HG02571 (cell line): ENCODE data around the gene DHX15.

Source experiments
- ATAC-seq: cut with Tn5 transposase; IDR thresholded peaks from one replicate; pipeline ENCODE4 v1.9.1; 2021; ENCODE audit warnings: mild to moderate bottlenecking, moderate library complexity; ENCODE audit not compliant: unreplicated experiment

Gene DHX15

DNA sequence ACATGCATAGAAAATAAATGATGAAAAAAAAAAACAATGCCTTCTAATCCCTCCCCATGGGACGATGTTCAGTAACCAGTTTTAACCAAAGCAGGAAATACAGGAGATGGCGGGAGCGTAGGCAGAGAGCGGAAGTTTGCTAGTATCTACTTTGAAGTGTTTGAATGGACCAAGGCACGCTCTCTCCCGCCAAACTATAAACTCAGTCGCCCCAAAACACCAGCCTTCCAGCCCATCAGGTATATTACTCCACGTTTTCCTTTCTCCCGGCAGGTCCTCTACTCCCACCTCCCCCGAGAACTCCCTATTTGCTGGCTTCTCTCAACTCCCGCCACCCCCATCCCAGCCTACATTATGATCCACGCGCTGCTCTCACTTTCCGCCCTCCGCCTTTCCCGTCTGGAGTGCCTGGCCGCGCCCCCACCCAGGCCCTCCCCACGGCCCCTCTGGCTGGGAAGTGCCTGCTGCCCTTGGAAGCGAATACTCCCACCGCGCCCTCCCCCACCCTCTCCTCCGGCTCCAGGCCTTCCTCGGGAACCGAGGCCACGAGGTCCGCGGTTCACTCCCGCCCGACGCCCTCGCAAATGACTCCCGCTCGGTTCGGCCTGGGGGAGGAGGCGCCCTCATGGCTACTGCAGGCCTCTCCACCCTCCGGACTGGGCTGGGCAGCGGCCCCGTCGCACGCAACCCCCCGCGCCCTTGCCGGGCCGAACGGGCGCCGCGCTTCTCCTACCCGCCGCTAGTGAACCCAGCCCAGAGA lies 723 bp downstream of the DHX15 start:
- peak; percentile 25 for ATAC-seq

DNA sequence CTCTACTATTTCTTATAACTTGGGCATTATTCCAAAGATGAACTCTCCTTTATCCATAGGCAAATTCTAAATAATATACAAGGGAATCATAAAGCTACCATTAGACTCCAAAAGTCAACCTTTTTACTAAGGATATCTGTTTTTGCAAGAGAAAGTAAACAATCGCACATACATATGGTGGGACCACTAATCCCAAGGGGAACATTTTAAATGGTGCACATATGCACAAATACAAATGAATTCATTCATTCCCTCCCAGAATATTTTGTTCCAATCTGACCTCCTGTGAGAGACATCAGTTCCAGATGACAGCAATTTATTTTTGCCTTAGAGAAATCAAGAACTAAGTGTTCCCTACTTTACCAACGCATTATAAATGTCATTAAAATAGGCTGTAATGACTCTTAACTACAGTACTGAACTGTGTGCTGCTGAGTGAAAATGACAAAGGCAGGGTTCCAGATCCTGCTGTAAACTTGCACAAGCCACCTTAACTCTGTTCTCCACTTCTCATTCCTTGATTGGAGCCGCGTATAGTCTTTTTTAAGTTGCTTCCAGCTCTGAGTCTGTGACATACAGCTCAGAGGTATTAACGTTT lies 2.0 kb downstream of the DHX15 start:
- ATAC-seq: no peak

DNA sequence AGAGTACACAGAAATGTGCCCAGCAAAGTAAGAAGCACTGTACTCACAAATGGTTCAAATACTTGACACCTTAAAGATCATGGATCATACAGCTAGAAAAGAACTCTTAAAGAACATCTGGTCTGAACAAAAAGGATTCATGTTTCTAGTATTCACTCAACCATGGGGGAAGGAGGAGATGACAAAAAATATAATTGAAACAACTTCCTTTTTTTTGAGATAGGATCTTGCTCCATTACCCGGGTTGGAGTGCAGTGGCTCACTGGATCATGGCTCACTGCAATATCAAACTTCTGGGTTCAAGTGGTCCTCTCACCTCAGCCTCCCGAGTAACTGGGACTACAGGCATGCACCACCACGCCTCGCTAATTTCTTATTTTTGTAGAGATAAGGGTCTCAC lies 6.0 kb downstream of the DHX15 start:
- no peak for ATAC-seq

DNA sequence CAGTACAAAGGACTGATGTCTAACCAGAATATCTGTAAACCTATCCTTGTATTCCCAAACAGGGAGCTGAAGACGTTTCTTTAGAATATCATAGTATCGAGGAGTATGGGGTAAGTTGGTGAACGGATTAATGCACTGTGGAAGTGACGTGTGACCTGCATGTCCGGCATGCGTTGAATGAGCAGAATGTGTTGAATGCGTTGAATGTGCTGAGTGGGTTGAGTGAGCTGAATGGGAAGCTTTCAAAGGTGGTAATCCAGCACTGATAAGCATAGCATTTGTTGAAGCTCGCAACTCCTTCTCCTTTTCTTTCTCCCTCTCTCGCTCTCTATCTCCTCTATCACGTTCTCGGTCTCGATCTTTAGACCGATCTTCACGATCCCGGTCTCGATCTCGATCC lies 8.1 kb downstream of the DHX15 start:
- no peak for ATAC-seq

DNA sequence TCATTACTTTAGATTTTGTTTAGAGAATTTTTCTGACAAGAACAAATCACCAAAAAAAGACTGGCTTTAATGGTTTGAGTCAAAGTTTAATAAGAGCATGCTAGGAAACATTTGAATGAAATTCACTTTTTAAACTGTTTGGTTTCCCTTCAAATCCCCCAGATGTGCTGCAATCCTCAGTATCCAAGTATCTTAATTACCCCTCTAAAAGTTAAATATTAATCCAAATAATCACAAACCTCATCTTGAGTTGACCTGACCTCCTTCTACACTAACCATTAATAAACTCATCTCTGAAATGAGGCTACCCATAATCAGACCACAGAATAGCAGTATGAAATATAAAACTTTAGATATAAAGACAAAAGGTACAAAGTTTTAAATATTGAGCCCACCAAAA lies 10.1 kb downstream of the DHX15 start:
- ATAC-seq: no peak

DNA sequence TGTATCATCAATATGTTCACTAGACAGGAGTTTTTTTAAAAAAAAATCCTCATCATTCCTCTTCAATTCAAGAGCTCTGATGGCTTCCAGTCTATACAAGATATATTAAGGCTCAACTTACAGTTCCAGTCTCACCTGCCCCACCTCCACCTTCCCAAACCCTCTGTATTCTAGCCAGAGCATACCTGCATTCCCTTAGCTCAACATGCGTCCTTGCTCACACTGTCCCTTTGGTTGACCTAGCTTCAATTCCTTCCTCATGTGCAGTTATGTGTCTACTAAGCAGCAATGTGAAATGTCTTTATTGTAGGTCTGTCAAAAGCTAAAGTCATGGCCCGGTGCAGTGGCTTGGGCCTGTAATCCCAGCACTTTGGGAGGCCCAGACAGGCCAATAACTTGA lies 10.8 kb downstream of the DHX15 start:
- ATAC-seq: no peak

DNA sequence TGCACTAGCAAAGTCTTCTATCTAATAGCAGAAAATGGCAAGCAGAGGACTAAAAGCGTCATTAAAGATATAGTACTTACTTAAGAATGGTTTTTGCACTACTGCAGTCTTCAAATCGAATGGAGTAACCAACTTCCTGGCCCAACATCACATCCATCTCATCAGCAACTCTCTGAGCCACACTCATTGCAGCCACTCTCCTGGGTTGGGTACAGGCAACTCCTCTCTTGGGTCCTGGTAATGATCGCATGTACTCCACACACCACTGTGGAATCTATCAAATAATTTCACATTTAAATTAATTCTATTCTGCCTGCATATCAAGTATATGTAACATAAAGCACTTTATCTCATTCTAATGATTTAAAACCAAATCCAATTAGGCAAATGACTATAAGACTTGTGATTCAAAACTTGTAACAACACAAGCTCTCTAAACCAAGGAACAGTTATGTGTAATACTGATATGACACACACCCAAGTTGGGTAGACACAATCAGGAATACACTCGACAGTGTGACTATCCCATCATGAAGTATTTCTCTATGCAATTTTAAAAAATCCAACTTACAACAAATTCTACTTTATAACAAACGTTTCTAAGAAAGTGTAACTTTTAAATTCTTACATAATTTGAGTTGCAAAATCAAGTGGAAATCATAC lies 13.6 kb downstream of the DHX15 start:
- ATAC-seq: no peak

DNA sequence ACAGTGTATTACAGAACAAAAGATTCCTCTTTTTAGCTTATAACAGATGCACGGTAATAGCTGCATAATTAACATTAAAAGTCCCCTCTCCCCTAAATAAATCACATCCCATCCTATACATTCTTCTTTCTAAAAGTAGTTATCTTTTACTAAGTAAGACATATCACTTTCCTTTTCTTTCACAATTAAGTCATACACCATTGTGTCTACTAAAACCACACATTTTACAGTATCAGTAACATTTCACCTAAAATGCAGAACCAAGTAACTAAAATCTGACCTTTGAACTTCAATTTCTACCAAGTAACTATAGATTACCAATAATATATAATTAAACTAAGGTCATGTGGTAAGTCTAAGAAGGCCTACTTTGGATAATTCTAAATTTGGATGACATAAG lies 14.2 kb downstream of the DHX15 start:
- no peak for ATAC-seq

DNA sequence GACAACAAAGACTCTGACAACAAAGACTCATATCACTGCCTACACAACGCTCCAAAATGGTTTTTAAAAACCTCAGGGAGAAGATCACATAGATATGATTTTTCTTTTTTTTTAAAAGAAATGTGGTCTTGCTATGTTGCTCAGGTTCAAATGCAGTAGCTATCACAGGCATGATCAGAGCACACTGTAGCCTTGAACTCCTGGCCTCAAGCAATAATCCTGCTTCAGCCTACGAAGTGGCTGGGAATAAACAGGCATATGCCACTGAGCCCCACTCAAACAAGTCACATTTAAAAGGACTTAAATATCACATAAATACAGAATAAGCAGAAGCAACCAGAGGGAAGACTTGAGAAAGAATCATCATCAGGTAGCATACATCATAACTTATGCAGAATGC lies 14.7 kb downstream of the DHX15 start:
- no peak for ATAC-seq

DNA sequence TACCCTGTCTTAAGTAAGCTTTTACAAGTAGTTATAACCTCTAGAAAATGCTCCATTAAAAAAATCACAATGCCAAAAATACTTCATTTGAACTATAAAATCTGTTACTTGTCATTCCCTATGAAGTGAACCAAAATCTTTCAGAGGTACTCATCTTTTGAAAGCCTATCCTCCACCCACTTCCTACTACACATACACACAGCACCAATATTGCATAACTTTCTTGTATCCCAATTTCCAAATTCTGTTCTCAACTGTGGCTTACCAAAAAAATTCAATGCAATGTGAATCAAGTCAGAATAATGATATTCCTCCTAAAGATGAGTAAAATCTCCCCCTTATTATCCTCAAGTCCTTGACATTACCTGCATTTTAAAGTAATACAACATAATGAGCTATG lies 15.9 kb downstream of the DHX15 start:
- no peak for ATAC-seq

DNA sequence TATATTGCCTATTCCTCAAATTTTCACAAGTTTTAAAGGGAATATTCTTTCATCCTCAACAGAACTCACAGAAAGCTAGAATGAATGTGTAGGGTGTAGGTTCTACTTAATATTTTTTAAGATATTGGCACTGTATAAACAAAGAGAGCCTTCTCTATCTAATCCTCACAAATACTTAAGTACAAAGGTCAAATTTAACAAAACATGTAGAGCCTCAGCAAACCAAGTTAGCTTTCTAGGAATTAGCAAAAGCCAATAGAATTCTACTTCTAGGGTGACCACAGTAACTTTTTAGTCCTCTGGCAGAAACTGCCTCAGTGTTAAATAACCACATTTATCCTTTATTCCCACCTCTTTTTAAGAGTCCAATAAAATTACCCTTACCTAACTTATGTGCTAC lies 19.3 kb downstream of the DHX15 start:
- no peak for ATAC-seq

DNA sequence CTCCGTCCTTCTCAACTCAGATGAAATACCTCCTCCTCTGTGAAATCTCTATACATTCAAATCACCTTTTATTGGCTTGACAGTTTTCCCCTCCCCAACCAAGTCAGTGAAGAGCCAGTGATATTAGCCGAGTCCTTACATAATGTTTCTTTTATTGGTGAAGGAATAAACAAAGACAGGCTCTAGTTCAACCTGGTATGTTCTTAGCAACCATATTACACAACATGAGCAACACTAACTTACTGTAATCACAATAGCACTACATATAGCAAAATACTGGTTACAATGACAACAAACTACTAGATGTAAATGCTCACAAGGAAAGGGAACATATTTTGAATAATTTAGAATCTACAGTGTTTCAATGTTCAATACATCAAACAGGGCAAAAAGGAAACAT lies 19.9 kb downstream of the DHX15 start:
- ATAC-seq: no peak

DNA sequence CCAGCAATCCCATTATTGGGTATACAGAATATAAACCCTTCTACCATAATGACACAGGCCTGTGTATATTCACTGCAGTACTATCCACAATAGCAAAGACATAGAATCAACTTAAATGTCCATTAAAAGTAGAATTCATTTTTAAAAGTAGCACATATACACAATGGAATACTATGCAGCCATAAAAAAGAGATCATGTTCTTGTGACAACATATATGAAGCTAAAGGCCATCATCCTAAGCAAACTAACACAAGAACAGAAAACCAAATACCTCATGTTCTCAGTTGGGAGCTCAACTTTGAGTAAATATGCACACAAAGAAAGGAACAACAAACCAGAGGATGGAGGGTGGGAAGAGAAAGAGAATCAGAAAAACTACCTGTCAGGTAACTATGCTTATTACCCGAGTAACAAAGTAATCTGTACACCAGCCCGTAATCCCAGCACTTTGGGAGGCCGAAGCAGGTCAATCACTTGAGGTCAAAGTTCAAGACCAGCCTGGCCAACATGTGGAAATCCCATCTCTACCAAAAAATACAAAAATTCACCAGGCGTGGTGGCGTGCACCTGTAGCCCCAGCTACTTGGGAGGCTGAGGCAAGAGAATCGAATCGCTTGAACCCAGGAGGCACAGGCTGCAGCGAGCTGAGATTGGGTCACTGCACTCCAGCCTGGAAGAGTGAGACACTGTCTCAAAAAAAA lies 22.8 kb downstream of the DHX15 start:
- no peak for ATAC-seq

DNA sequence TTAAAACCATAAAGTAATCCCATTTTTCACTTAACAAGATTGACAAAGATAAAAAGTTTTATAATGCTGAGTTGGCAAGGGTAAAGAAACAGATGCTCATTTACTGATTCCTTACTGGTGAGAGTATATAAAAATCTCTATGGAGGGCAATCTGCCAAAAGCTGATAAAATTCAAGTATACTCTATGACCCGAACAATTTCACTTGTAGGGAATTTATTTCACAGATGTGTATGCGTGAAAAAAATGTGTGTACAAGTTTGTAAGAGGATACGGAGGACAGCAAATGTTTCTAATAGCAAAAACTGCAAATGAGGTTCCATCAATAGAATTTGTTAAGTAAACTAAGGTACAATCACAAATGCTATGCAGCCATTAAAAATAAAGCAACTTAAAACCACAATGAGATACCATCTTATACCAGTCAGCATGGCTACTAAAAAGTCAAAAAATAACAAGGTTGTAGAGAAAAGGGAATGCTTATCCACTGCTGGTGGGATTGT lies 23.4 kb downstream of the DHX15 start:
- no peak for ATAC-seq

DNA sequence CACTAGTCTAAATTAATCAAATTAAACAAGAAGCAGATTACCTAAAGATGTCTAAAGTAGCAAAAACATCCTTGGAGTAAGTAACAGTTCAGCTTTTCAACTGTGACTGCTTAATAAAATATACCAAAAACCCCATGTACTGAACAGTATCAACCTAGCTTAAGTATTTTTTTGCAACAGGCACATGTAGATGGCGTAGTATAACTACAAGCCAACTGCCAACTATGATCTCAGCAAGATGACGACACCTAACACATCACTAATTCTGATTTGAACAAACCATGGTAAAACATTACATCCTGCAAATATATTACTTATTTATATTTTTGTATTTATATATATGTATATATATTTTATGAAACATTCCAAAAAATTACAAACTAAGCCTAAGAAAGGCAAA lies 24.5 kb downstream of the DHX15 start:
- no peak for ATAC-seq

DNA sequence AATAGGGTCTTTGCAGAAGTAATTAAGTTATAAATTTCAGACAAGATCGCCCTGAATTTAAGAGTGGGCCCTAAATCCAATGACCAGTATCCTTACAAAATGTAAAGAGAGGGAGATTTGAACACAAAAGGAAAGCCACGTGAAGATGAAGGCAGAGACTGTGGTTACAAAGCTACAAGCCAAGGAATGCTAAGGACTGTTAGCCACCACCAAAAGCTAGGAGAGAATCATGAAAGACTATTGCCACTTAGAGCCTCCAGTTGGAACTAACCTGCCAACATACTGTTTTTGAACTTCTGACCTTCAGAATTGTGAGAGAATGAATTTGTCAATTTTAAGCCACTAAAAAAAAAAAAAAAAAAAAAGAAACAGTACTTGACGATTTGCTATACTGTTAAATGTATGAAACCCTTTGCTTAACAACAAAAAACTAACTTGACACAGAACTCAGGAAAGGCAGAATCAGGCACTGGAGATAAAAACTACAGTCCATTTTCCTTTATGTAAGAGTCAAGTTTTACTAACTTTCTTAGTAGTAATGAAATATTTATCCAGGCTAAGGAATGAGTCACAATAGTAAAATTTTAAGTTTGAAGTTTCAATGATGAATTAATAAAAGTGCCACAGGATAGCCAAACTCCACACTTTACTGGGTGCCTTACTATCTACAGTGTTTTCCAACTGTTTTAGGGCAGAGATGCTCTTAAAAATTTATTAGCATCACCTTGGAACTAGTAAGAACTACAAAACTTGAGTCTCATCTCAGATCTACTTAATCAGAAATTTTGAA lies 25.1 kb downstream of the DHX15 start:
- ATAC-seq: no peak

DNA sequence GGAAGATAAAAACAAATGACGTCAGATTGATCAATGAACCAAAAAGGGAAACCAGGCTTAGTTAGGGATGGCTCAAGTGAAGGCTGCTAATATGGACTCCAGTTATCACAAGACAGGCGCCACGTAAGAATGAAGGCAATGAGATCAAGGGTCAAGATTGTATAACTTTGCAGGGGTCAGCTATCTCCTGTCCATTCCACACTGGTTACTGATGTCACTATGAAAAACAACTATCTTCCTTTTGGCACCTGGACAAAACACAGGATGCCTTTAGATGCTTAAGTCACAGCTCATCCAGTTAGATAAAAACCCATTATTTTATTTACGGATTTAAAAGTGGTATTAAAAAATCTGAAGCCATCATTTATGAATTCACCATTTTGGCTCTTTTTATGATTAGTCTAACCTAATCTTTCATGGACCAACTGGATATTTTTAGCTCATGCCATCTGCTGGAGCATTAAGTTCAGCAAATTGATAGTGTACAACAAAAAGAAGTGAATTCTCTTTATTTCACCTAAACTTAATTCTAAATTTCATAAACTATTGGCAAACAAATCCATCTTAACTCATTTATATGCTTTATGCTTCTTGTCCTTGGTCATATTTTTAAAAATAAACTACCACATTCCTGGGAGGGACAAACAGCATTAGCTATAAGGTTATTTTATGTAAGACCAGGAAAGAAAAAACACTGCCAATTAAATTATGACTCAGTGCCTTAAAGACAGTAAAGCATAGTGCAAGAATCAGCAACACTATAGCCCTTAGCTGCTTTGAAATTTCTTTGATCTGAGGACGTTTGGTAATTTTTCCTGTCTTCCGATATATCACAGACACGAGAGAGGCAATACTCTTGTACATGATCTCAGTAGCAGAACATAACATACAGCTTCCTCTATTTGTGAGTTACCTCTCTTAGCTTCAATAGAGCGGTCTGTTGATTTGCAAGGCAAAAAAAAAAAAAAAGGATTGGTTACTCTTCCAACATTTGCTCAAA lies 27.0 kb downstream of the DHX15 start:
- no peak for ATAC-seq

DNA sequence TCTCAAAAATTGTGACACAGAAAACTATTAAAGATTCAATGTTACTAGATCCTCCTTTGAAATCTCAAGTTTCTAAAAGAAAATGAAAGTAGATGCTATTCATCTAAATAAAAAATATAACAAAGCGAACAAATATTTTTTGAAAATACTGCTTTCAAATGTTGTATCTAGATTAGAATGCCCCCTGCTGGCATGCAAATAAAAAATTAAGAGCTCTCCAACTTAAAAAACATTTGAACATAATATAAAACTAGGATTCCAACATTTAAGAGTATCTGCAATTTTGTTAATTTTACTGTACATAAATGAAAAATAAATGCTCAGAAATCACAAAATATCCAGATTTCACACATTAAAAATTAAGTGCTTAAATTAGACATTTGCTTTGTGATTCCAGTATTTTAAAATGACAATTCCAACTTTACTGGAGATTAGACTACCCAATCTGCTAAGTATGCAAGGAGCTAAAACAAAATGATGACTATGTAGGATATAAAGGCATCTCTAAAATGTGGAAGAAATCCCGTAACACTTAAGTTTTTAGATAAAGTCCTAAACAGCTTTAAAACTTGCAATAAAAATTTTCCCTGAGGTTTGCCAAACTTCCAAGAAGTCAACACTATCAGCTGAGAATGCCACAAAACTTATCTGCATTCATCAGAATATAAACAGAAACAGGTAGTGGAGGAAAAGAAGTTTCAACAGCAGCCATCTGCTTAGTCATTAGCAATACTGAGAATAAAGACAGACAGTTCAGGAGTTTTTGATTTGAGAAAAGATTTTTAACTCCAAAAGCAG lies 32.7 kb downstream of the DHX15 start:
- ATAC-seq: no peak
